Mesenchymal stem cell (in vitro differentiated cells and primary cell): ENCODE data around the gene SLC35B2.
A peak's percentile ranks its signal among the peaks of the same experiment; 100 is the strongest.

Experiments
- DNase-seq: peaks from one replicate; pipeline ENCODE4 v3.0.0-alpha.2; 2013
- H2AFZ ChIP-seq: one replicate; pipeline ENCODE4 v1.6.1; 2013; ENCODE audit warnings: low read depth, mild to moderate bottlenecking, control low read depth, inconsistent platforms, low read length, moderate library complexity
- H2AK5ac ChIP-seq: 2 replicates; pipeline ENCODE4 v1.6.1; 2013; ENCODE audit warnings: low read length, moderate library complexity, mild to moderate bottlenecking, inconsistent platforms; ENCODE audit not compliant: severe bottlenecking
- H2BK120ac ChIP-seq: one replicate; pipeline ENCODE4 v1.6.1; 2013; ENCODE audit warnings: low read depth, mild to moderate bottlenecking, inconsistent platforms, low read length, moderate library complexity
- H2BK12ac ChIP-seq, 2 experiments: one replicate each; pipeline ENCODE4 v1.6.1; 2013; ENCODE audit warnings: inconsistent platforms in 2 of 2, low read length in 2 of 2, mild to moderate bottlenecking in 2 of 2, moderate library complexity in 2 of 2, control low read depth in 1 of 2
- H2BK15ac ChIP-seq: one replicate; pipeline ENCODE4 v1.6.1; 2013; ENCODE audit warnings: mild to moderate bottlenecking, low read depth, inconsistent platforms; ENCODE audit not compliant: poor library complexity, severe bottlenecking
- H2BK5ac ChIP-seq: 2 replicates; pipeline ENCODE4 v1.6.1; 2013; ENCODE audit warnings: low read depth, mild to moderate bottlenecking, low read length, control low read depth, inconsistent platforms; ENCODE audit not compliant: poor library complexity, severe bottlenecking
- H3K14ac ChIP-seq, 2 experiments: one replicate each; pipeline ENCODE4 v1.6.1; 2013; ENCODE audit warnings: inconsistent platforms in 2 of 2, low read length in 2 of 2, control low read depth in 1 of 2, mild to moderate bottlenecking in 1 of 2, moderate library complexity in 1 of 2
- H3K18ac ChIP-seq, 2 experiments: one replicate each; pipeline ENCODE4 v1.6.1; 2013; ENCODE audit warnings: inconsistent platforms in 2 of 2, low read length in 2 of 2, control low read depth in 1 of 2, low read depth in 1 of 2, mild to moderate bottlenecking in 1 of 2
- H3K23ac ChIP-seq, 2 experiments: one replicate each; pipeline ENCODE4 v1.6.1; 2013; ENCODE audit warnings: inconsistent platforms in 2 of 2, low read length in 2 of 2, mild to moderate bottlenecking in 2 of 2, moderate library complexity in 2 of 2, control low read depth in 1 of 2
- H3K27ac ChIP-seq: 2 replicates; pipeline ENCODE4 v1.5.1; 2013; ENCODE audit warnings: mild to moderate bottlenecking, moderate library complexity, low read length, control low read depth, inconsistent platforms; ENCODE audit not compliant: poor library complexity, severe bottlenecking
- H3K27me3 ChIP-seq, 2 experiments: 2 replicates each; pipeline versions ENCODE4 v1.6.1 to v1.7.0; 2013; ENCODE audit warnings: low read length in 2 of 2, mild to moderate bottlenecking in 2 of 2, moderate library complexity in 2 of 2, control low read depth in 1 of 2, inconsistent platforms in 1 of 2; ENCODE audit not compliant: control insufficient read depth in 1 of 2, insufficient read depth in 1 of 2
- H3K36me3 ChIP-seq, 2 experiments: 2 replicates each; pipeline versions ENCODE4 v1.6.1 to v1.7.0; 2013; ENCODE audit warnings: low read length in 2 of 2, control low read depth in 1 of 2, inconsistent platforms in 1 of 2, low read depth in 1 of 2, mild to moderate bottlenecking in 1 of 2; ENCODE audit not compliant: insufficient read depth in 2 of 2, control insufficient read depth in 1 of 2
- H3K4ac ChIP-seq, 2 experiments: one replicate each; pipeline ENCODE4 v1.6.1; 2013; ENCODE audit warnings: inconsistent platforms in 2 of 2, low read length in 2 of 2, mild to moderate bottlenecking in 2 of 2, moderate library complexity in 2 of 2, control low read depth in 1 of 2, low read depth in 1 of 2
- H3K4me1 ChIP-seq: 2 replicates; pipeline ENCODE4 v1.6.1; 2013; ENCODE audit warnings: low read depth, low read length, control low read depth; ENCODE audit not compliant: control insufficient read depth, insufficient read depth
- H3K4me2 ChIP-seq: 2 replicates; pipeline ENCODE4 v1.6.1; 2013; ENCODE audit warnings: low read length, mild to moderate bottlenecking, inconsistent platforms; ENCODE audit not compliant: poor library complexity, severe bottlenecking
- H3K4me3 ChIP-seq, 2 experiments: 2 replicates each; pipeline versions ENCODE4 v1.5.1 to v1.7.0; 2013; ENCODE audit warnings: low read length in 2 of 2, mild to moderate bottlenecking in 2 of 2, control low read depth in 1 of 2, low read depth in 1 of 2; ENCODE audit not compliant: insufficient read depth in 1 of 2
- H3K79me1 ChIP-seq: replicated peaks from 2 replicates; pipeline ENCODE4 v1.6.1; 2013; ENCODE audit warnings: mild to moderate bottlenecking, control low read depth, low read length, inconsistent platforms; ENCODE audit not compliant: poor library complexity, severe bottlenecking
- H3K9ac ChIP-seq: 2 replicates; pipeline ENCODE4 v1.7.0; 2013; ENCODE audit warnings: mild to moderate bottlenecking, low read length, moderate library complexity
- H3K9me3 ChIP-seq: 2 replicates; pipeline ENCODE4 v1.7.0; 2013; ENCODE audit warnings: mild to moderate bottlenecking, low read length; ENCODE audit not compliant: control insufficient read depth
- H4K8ac ChIP-seq: one replicate; pipeline ENCODE4 v1.6.1; 2013; ENCODE audit warnings: inconsistent platforms, mild to moderate bottlenecking, low read length, moderate library complexity
- H4K91ac ChIP-seq: one replicate; pipeline ENCODE4 v1.6.1; 2013; ENCODE audit warnings: mild to moderate bottlenecking, low read length, inconsistent platforms
- WGBS: methylation state at CpG from one replicate; pipeline ENCODE4 v1.1.7; 2013; ENCODE audit warnings: mixed read lengths; 5-methylcytosine and 5-hydroxymethylcytosine counted together

SLC35B2 gene

DNA sequence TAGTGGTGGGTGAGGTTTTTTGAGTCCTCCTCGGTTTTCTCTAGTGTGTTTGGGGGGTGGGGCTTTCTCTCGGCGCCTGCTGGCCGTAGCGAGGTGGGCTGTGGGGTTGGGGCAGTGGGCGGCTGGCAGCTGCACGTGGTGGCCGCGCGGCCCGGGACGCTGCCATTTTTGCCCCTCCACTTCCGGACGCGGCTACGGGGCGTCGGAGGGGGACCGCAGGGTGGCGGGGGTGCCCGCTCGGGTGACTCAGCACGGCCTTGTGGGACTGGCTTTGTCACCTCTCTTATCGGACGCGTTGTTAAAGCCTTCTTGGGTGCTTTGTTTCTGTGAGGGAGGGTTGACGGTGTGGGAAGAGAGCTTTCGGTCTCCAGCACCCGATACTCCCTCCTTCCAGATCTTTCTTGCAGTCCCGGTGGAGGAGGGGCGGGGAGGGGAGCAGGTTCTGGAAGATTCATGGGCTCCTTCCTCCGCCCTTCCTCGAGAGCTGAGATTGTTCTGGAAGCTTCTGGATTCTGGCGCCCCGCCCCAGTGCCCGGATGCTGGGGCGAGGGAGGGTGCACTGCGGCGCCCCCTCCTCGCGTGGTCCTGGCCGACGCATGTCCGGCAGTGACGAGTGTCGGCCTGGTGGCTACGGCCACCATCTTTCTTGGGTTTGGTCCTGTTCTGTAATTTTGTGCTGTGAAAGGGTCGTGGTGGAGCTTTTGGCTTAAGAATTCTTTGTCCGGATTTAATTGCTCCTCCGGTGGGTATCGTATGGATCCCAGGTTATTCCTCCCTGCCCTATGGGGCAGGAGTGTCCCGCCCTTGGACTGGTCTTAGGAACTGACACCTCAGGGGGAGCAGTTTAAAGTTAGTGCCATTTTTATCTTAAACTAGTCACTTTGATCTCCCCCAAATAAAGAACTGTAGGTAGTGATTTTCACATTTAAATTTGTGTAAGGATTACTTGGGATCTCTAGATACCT is 9.7 kb downstream of the SLC35B2 start:
- Histone ChIP-seq H3K9ac (peak overlapping the region; percentile 94), H2BK15ac (peak overlapping the region; percentile 84), H3K27ac (peak overlapping the region; percentile 86), H3K4ac (peak overlapping the region in 1 of 2 experiments; percentile 93), H3K79me1 (peaks cover 2% of the 10 kb centered on the region), H2BK5ac (peak overlapping the region; percentile 5), H4K8ac (peak overlapping the region; percentile 29), H2AFZ (no peak overlapping the region), H2BK120ac (peak overlapping the region; percentile 54), H2BK12ac (peak overlapping the region in 1 of 2 experiments; percentile 60), H3K27me3 (no peaks in the 10 kb centered on the region), H4K91ac (no peak overlapping the region), H3K4me3 (peak overlapping the region; percentile 87 to 93), H3K14ac (peak overlapping the region; percentile 19 to 87), H3K18ac (peak overlapping the region; percentile 64 to 92), H3K36me3 (peaks cover 19 to 42% of the 10 kb centered on the region in 2 experiments), H3K23ac (peak overlapping the region in 1 of 2 experiments; percentile 92), H2AK5ac (peak overlapping the region; percentile 78), H3K4me2 (peak overlapping the region; percentile 73), H3K4me1 (peaks cover 13% of the 10 kb centered on the region), H3K9me3 (no peaks in the 10 kb centered on the region)
- peak; percentile 64 for DNase-seq
- under 1% methylated on average over 39 of the region's 52 CpGs for WGBS

DNA sequence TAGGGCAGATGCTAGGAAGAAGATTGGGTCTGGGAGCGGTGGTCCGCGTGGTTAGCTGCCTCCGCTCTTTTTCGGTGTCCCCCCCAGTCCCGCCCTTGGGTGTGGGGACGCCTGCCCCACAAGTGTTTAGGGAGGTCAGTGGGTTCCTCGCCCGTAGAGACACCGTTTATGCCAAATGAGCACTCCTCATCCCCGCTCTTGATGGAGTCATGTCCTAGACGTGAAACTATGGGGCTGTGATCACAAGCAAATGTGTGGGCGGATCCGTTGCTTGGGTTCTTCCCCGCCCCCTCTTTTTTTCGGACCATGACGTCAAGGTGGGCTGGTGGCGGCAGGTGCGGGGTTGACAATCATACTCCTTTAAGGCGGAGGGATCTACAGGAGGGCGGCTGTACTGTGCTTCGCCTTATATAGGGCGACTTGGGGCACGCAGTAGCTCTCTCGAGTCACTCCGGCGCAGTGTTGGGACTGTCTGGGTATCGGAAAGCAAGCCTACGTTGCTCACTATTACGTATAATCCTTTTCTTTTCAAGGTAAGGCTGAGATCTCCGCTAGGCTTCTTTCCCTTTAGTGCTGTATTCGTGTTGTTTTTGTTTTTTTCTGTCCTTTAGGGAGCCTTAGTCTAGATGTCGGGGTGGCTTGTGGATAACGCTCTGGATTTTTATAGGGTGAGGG is 10.5 kb downstream of the SLC35B2 start, which contains the start of gene HSP90AB1:
Gene HSP90AB1, plus strand, starts transcription at position 439 of the 675 bp plus-strand sequence. CDS start 1,529 bp downstream, outside the sequence.
- peak within 1 kb of the TSS; percentile 94 for H3K9ac ChIP-seq
- H3K27me3 ChIP-seq = no peaks in the 10 kb centered on the region
- H3K9me3 ChIP-seq = no peaks in the 10 kb centered on the region
- H2BK15ac ChIP-seq = peak within 1 kb of the TSS; percentile 84
- H2AFZ ChIP-seq = peak within 1 kb of the TSS; percentile 83
- H3K4me2 ChIP-seq = peak within 1 kb of the TSS; percentile 86
- peak within 1 kb of the TSS; percentile 19 to 87 for H3K14ac ChIP-seq
- H3K27ac ChIP-seq = peak within 1 kb of the TSS; percentile 87
- peak within 1 kb of the TSS; percentile 77 to 95 for H3K4ac ChIP-seq
- peak; percentile 99 for DNase-seq
- H2BK5ac ChIP-seq = peak within 1 kb of the TSS; percentile 87
- peak within 1 kb of the TSS; percentile 19 to 91 for H2BK12ac ChIP-seq
- H3K18ac ChIP-seq = peak within 1 kb of the TSS; percentile 94 to 98
- under 1% methylated on average over 31 of the region's 34 CpGs for WGBS
- peak within 1 kb of the TSS; percentile 94 for H4K8ac ChIP-seq
- peaks cover 13 to 34% of the 10 kb centered on the region in 2 experiments for H3K36me3 ChIP-seq
- H3K4me1 ChIP-seq = peaks cover 13% of the 10 kb centered on the region
- peaks cover 2% of the 10 kb centered on the region for H3K79me1 ChIP-seq
- peak within 1 kb of the TSS in 1 of 2 experiments; percentile 92 for H3K23ac ChIP-seq
- peak within 1 kb of the TSS; percentile 78 for H2AK5ac ChIP-seq
- peak within 1 kb of the TSS; percentile 87 to 93 for H3K4me3 ChIP-seq
- peak within 1 kb of the TSS; percentile 87 for H2BK120ac ChIP-seq
- H4K91ac ChIP-seq = peak within 1 kb of the TSS; percentile 96

DNA sequence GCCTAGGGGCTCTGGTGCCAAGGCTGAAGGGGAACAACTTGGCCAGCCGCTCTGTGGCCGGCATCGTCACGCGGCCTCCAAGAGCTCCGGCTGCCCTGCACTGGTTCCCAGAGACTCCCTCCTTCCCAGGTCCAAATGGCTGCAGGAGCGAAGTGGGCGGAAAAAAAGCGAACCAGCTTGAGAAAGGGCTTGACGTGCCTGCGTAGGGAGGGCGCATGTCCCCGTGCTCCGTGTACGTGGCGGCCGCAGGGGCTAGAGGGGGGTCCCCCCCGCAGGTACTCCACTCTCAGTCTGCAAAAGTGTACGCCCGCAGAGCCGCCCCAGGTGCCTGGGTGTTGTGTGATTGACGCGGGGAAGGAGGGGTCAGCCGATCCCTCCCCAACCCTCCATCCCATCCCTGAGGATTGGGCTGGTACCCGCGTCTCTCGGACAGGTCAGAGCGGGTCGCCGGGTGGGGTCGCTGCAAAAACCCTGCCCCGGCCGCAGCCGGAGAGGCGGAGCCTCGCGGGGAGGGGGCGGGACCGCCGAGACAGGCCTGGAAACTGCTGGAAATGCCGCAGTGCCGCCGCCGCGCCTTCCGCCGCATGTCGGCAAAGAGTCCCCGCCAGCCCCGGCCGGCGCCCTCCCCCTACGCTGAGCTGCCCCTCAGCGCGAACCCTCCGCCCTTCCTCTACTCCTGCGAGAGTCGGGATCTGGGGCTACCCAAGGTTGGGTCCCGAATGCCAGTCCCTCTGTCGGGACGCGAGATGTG is 11.2 kb downstream of the SLC35B2 start:
- Histone ChIP-seq H3K27ac (peak overlapping the region; percentile 87), H2BK15ac (peak overlapping the region; percentile 78), H3K4ac (peak overlapping the region; percentile 77 to 95), H2BK12ac (peak overlapping the region; percentile 19 to 91), H3K23ac (peak overlapping the region in 1 of 2 experiments; percentile 54), H3K27me3 (no peaks in the 10 kb centered on the region), H2AFZ (peak overlapping the region; percentile 83), H3K9ac (peak overlapping the region; percentile 94), H4K8ac (peak overlapping the region; percentile 94), H2BK120ac (peak overlapping the region; percentile 87), H3K18ac (peak overlapping the region; percentile 94 to 98), H4K91ac (peak overlapping the region; percentile 96), H3K79me1 (peaks cover 2% of the 10 kb centered on the region), H3K4me2 (peak overlapping the region; percentile 86), H3K4me1 (peaks cover 13% of the 10 kb centered on the region), H3K9me3 (no peaks in the 10 kb centered on the region), H3K4me3 (peak overlapping the region; percentile 74 to 87), H3K14ac (peak overlapping the region in 1 of 2 experiments; percentile 86), H3K36me3 (peaks cover 11 to 27% of the 10 kb centered on the region in 2 experiments), H2BK5ac (peak overlapping the region; percentile 87), H2AK5ac (peak overlapping the region; percentile 29)
- peak; percentile 92 for DNase-seq
- WGBS = 3% methylated on average over 40 of the region's 62 CpGs
